Duodenal mucosa (tissue), 2 donors: Measurements from ENCODE around the gene IL1R2.
"Not testable (repeated sequence)": the region's sequence is repeated elsewhere in the genome, so short reads cannot be mapped to it uniquely, and the experiment has no call there.

Source experiments
- H3K27ac ChIP-seq: one replicate; pipeline ENCODE4 v1.7.0; 2013; ENCODE audit warnings: low read depth, low read length
- H3K27me3 ChIP-seq, 2 donors: one replicate each; pipeline ENCODE4 v1.7.0; 2013; ENCODE audit warnings: low read length in 2 of 2, control low read depth in 1 of 2; ENCODE audit not compliant: insufficient read depth in 2 of 2, control insufficient read depth in 1 of 2
- H3K36me3 ChIP-seq, 2 donors: one replicate each; pipeline ENCODE4 v1.7.0; 2013; ENCODE audit warnings: low read length in 2 of 2, control low read depth in 1 of 2; ENCODE audit not compliant: insufficient read depth in 2 of 2, control insufficient read depth in 1 of 2
- H3K4me1 ChIP-seq, 2 donors: one replicate each; pipeline ENCODE4 v1.7.0; 2013; ENCODE audit warnings: low read length in 2 of 2, control low read depth in 1 of 2; ENCODE audit not compliant: insufficient read depth in 2 of 2, control insufficient read depth in 1 of 2
- H3K4me3 ChIP-seq, 2 donors: one replicate each; pipeline ENCODE4 v1.7.0; 2013; ENCODE audit warnings: low read length in 2 of 2, low read depth in 1 of 2
- H3K9ac ChIP-seq, 2 donors: one replicate each; pipeline ENCODE4 v1.7.0; 2013; ENCODE audit warnings: low read length in 2 of 2, low read depth in 1 of 2
- H3K9me3 ChIP-seq, 2 donors: one replicate each; pipeline ENCODE4 v1.7.0; 2013; ENCODE audit warnings: low read length in 2 of 2, control low read depth in 1 of 2; ENCODE audit not compliant: control insufficient read depth in 1 of 2

Gene IL1R2

DNA sequence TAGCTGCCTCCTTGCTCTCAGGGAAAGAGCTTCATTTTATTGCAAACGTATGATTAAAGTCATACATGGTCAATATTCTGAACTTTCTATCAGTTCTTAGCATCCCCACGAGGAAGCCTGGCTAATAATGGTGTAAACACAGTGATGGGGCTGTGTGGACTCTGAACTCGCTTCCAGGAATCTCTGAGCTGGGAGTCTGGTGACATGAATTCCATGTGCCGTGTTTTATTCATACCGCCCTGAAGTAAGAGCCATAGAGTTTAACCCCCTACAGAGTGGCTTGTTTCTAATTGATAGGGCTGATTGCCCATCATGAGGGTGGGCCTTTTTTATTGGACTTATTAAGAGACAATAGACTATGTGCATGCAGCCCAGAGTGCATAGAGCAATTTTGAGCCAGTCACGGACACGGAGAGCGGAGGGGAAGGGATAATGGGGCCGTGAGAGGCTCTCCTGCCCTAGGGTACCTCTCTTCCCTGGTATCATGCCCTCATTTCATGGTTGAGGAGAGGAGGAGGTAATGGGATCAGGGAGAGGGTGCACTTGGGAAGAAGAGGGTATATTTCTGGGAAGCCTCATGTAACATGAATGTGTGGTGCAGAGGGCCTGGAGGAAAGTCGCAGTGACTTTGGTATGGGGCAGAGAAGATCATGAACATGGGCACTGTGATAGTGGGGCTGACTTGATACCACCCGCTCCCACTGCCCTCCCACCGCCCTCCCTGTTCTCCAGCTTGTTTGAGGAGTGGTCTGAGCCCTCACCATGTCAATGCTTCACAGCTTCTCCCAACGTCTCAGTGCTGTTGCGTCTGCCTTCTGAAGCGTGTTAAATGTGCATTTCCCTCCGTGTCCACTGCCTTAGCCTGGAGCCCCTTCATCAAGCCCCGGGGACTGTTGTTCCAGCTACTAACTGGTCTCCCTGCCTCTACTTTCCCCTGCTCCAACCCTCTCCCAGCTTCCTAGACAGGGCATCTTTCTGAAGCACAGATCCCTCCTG, 73.2 kb downstream of the IL1R2 start:
- H3K27ac ChIP-seq, result peak overlapping the region; percentile 71
- H3K9ac ChIP-seq, result no peak overlapping the region
- H3K9me3 ChIP-seq, result no peaks in the 10 kb centered on the region
- peaks cover 16 to 35% of the 10 kb centered on the region in 2 donors for H3K4me1 ChIP-seq
- H3K36me3 ChIP-seq, result no peaks in the 10 kb centered on the region
- H3K4me3 ChIP-seq, result no peak overlapping the region
- no peaks in the 10 kb centered on the region for H3K27me3 ChIP-seq

DNA sequence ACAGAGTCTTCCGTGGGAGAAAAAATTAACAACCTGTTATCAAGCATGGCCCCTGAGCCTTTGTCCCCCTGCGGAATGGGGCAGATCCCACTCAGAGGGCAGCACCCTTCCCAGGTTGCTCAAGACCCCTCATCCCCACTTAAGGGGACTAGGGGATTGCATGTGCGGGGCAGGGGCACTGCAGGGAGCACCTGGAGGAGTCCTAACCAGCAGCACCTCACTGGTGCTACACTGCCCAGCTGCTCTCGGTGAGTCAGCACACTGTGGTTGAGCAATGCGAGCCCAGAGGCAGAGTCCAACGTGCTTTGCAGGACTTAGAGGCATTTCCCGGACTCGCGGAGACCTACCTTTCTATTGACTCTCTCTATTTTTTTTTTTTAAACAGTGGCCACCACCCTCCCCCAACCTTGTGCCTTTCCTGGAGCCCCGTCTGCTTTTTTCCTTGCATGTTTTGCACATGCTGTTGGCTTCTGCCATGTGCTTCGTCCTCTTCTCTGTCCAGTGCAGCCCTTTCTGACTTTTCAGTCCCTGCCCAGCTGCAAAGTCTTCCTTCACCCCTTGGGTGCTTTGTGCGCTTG, 74.0 kb downstream of the IL1R2 start:
- no peaks in the 10 kb centered on the region for H3K36me3 ChIP-seq
- peak overlapping the region; percentile 71 for H3K27ac ChIP-seq
- H3K9me3 ChIP-seq, result no peaks in the 10 kb centered on the region
- H3K4me3 ChIP-seq, result no peak overlapping the region
- peaks cover 16 to 28% of the 10 kb centered on the region in 2 donors for H3K4me1 ChIP-seq
- no peaks in the 10 kb centered on the region for H3K27me3 ChIP-seq
- no peak overlapping the region for H3K9ac ChIP-seq

GRCh38 chr2:102066554-102066953, 74.8 kb downstream of the IL1R2 start:
- no peaks in the 10 kb centered on the region for H3K36me3 ChIP-seq
- no peak overlapping the region for H3K9ac ChIP-seq
- H3K27ac ChIP-seq, result no peak overlapping the region
- H3K4me3 ChIP-seq, result no peak overlapping the region
- H3K4me1 ChIP-seq, result peaks cover 16 to 28% of the 10 kb centered on the region in 2 donors
- no peaks in the 10 kb centered on the region for H3K9me3 ChIP-seq
- no peaks in the 10 kb centered on the region for H3K27me3 ChIP-seq

GRCh38 chr2:102068126-102068525, 76.4 kb downstream of the IL1R2 start:
- H3K9ac ChIP-seq, H3K9me3 ChIP-seq, H3K4me3 ChIP-seq, H3K27me3 ChIP-seq, H3K27ac ChIP-seq, H3K36me3 ChIP-seq: not testable (repeated sequence)
- H3K4me1 ChIP-seq, result peaks cover 16 to 20% of the 10 kb centered on the region in 2 donors

DNA sequence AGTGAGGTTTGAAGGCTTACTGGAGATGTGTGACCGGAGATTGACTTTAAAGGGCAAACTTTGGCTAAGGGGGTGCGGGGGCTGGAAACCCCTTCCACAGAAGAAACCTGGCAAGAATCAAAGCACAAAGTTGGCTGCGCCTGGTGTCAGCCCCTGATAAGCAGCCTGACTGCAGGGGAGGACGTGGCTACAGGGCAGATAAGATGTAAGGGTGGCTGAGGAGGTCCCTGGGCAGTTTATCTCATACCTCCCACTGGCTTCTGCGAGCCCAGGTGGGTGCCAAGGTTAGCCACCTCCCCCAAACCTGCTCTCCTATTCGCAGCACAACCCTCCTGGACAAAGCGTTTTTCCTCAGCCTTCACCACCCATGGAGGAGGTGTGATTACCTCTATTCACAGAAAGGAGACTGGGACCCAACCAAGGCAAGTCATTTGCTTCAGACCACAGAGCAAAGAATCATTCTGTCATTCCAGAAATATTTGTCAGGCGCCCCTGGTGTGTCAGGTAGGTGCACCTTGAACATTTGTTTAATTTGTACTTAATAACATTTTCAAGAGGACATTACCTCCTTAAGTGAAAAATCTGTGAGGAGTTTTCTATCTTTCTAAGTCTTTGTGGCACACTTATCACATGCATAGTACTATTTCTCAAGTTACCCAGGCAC, 77.7 kb downstream of the IL1R2 start:
- Histone ChIP-seq H3K9me3 (no peaks in the 10 kb centered on the region), H3K4me1 (peaks cover 9% of the 10 kb centered on the region in 2 donors), H3K27me3 (no peaks in the 10 kb centered on the region), H3K9ac (no peak overlapping the region), H3K4me3 (no peak overlapping the region), H3K27ac (no peak overlapping the region), H3K36me3 (no peaks in the 10 kb centered on the region)

- Histone ChIP-seq H3K9ac (no peak overlapping the region), H3K4me1 (peaks cover 2% of the 10 kb centered on the region in 2 donors), H3K27me3 (no peaks in the 10 kb centered on the region), H3K27ac (peak overlapping the region; percentile 62), H3K9me3 (no peaks in the 10 kb centered on the region), H3K36me3 (no peaks in the 10 kb centered on the region), H3K4me3 (no peak overlapping the region)
Measured at GRCh38 chr2:102070058-102070642, 78.4 kb downstream of the IL1R2 start.

- Histone ChIP-seq H3K9ac (no peak overlapping the region), H3K4me1 (no peaks in the 10 kb centered on the region), H3K36me3 (no peaks in the 10 kb centered on the region)
Measured at GRCh38 chr2:102072741-102073140, 81.0 kb downstream of the IL1R2 start.

DNA sequence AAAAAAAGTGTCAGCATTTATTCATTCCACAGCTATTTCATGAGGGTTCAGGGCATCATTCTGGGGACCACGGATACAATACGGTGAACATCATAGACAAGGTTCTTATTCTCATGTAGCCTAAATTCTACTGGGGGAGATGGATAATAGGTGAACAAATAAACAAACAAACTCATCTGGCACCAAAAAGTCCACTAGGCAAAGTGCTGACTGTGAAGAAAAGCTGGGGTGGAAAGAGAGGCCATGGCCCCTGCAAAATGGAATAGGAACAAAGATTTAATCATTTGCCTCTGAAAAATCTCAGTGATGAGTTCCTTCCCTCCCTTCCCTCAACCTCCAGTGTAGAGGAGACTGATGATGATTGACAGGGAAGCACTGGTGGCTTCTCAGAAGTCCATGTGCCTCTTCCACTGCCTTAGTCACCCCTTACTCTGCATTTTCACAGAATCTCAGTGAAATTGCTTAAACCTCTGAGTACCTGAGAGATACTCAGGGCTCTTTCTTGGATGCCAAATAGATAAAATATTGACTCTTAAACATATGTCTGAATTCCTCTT, 81.5 kb downstream of the IL1R2 start:
- no peaks in the 10 kb centered on the region for H3K36me3 ChIP-seq
- H3K9ac ChIP-seq, result no peak overlapping the region
- H3K4me3 ChIP-seq, result no peak overlapping the region
- H3K27ac ChIP-seq, result no peak overlapping the region
- H3K4me1 ChIP-seq, result no peaks in the 10 kb centered on the region
- no peaks in the 10 kb centered on the region for H3K9me3 ChIP-seq
- no peaks in the 10 kb centered on the region for H3K27me3 ChIP-seq

More at GRCh38 chr2:102072741-102073140, 81.0 kb downstream of the IL1R2 start:
- Histone ChIP-seq H3K27ac (no peak overlapping the region), H3K27me3 (no peaks in the 10 kb centered on the region), H3K4me3 (no peak overlapping the region), H3K9me3 (no peaks in the 10 kb centered on the region)

DNA sequence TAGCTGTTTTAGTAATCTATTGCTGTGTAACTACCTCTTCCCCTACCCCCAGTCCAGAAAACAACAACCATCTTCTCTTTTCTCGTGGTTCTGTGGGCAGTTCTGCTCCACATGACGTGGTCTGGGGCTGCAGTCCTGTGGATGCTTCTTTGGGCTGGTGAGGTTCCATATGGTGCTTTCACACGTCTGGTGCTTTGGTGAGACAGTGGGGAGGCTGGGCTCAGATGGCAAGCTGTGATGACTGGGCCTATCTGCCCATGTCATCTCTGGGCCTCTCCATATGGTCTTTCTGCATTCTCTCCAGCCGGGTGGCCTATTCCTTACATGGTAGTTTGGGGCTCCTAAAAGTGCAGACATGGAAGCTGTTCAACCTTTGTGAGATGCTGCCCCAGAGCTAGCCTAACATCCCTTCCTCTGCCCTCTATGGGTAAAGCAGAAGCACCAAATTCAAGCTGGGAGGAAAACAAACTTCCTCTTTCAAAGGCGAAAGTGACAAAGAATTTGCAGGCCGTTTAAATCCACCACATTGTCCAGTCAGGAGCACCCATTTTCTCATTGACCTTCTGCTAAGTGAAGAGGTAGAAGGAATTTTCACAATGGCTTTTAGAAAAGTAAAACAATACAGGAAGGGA, 82.5 kb downstream of the IL1R2 start:
- no peak overlapping the region for H3K27ac ChIP-seq
- H3K36me3 ChIP-seq, result no peaks in the 10 kb centered on the region
- no peaks in the 10 kb centered on the region for H3K27me3 ChIP-seq
- H3K4me3 ChIP-seq, result no peak overlapping the region
- no peak overlapping the region for H3K9ac ChIP-seq
- no peaks in the 10 kb centered on the region for H3K4me1 ChIP-seq
- no peaks in the 10 kb centered on the region for H3K9me3 ChIP-seq
